ENCODE data around the gene MRPS33.

DNA sequence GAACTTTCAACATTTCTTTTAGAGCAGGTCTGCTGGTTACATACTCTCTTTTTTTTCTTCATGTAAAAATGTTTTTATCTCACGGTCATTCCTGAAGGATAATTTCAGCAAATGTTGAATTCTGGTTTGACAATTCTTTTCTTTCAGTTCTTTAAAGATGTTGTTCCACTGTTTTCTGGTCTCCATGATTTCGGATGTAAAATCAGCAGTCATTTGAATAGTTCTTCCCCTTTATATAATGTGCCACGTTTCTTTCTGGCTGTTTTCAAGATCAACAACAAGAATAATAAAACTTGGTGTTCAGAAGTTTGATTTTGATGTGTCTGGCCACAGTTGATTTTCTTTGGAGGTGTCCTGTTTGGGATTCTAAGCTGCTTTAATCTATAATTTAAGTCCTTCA lies 14.0 kb upstream of the MRPS33 start:
- TF ChIP-seq, protein P1, sequence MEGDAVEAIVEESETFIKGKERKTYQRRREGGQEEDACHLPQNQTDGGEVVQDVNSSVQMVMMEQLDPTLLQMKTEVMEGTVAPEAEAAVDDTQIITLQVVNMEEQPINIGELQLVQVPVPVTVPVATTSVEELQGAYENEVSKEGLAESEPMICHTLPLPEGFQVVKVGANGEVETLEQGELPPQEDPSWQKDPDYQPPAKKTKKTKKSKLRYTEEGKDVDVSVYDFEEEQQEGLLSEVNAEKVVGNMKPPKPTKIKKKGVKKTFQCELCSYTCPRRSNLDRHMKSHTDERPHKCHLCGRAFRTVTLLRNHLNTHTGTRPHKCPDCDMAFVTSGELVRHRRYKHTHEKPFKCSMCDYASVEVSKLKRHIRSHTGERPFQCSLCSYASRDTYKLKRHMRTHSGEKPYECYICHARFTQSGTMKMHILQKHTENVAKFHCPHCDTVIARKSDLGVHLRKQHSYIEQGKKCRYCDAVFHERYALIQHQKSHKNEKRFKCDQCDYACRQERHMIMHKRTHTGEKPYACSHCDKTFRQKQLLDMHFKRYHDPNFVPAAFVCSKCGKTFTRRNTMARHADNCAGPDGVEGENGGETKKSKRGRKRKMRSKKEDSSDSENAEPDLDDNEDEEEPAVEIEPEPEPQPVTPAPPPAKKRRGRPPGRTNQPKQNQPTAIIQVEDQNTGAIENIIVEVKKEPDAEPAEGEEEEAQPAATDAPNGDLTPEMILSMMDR (IDR thresholded peaks at IDR 0.05; ENCODE audit: low read length): no peak
- TF ChIP-seq EZH2 (IDR thresholded peaks at IDR 0.05; ENCODE audit: borderline replicate concordance, low read length): no peak
